Nucleus accumbens (tissue), 56 donors: ENCODE measurements around the gene DDX10.

Experiments
- DNase-seq, 56 donors: peaks; one replicate each; lab custom pipeline; 2025; lab: John Stamatoyannopoulos, UW

Gene DDX10

DNA sequence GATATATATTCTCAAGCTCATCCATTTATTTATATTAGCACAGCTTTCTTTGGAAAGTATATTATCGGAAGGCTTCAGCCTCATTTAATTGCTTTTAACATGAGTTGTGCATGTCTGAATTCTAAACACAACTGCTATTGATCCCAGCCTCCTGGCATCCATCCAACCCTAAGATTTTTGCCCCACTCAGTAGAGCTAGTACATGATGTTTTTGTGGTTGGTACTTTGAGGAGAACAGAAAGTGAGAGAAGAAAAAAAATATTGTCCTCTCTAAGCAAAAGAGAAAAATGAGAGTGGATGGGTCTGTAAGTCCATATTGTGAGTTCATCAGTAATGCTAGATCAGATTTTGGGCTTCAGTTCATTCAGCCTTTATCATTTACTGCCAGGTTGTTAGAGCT, 198.7 kb downstream of the DDX10 start:
- DNase-seq, result peak in 3 of 56 donors; percentile 4 to 6 (median 6)

DNA sequence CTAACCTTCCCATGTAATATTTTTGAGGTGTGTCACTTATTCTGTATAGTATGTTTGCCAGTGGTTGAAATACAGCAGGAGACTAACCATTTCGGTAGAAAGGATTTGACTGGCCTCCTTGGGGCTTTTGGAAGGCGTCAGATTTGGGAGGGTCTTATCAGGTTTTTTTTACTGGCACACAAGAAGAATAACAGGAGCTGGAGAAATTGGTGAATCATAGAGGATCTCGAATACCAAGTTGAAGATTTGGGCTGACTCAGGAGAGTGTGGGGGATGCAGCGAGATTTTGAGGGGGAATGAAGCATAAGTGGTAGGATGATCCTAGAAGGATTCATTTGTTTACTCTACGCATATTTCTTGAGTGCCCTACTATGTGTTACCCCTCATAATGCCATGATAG, 200.5 kb downstream of the DDX10 start:
- peak in 2 of 56 donors; percentile 4 to 7 for DNase-seq

DNA sequence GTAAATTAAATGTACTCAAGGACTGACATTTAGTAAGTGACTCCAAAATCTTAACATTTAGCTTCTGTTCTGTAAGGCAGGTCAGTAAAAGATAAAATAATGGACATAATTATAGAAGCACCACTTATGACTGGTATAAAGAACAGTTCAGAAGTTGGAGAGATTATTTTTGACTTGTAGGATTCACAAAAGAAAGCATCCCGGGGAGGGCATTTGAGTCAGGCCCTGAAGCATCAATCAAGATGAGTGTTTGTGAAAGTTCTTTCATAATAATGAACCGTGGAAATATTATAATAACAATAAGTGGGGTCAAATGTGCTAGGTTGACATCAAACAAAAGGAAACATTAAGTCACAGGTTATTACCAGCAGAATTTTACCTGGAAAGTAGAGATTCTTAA, 201.9 kb downstream of the DDX10 start:
- DNase-seq, result no peak

DNA sequence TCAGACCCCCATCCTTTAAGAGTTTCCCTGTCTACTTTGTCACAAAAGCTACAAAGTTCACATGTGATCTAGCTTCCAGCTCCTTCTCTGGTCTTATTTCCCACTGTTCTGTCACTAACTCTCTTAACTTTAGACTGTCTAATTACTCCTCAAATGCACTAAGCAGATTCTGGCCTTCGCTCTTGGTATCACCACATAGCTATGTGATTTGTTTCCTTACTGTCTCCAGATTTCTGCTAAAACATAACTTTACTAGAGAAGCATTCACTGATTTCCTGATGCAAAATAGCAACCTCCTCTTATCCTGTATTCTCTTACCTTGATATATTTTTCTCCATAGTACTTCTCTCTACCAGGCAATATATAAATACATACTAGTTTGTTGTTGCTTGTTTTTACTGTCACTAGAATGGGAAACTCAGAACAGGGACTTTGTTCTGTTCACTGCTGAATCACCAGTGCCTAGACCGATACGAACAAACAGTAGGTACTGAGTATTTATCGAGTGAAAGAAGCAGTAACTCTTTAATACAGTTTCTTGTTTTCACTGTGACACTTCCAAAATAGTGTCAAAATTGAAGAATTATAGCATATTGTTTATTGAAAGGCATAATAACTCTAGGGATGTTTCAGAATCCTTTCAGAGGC, 205.6 kb downstream of the DDX10 start:
- no peak for DNase-seq

DNA sequence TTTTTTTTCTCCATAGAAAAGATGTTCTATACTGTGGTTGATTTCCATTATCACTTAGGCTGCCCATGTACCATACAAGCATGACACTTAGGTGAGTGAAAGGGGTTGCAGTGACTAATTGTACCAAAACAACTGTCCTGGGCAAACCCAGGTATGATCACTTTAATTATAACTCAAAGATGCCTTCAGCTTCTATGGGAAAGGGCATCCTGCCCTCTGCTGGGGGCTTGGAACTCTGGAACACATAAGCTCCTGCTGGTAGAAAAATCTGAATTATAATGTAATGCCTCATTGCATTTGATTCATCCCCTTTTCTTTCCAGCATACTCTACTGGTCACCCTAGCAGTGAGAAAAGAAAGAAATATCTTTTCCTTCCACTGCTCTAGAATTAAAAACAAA, 206.3 kb downstream of the DDX10 start:
- peak in 3 of 56 donors; percentile 0 to 23 (median 14) for DNase-seq

DNA sequence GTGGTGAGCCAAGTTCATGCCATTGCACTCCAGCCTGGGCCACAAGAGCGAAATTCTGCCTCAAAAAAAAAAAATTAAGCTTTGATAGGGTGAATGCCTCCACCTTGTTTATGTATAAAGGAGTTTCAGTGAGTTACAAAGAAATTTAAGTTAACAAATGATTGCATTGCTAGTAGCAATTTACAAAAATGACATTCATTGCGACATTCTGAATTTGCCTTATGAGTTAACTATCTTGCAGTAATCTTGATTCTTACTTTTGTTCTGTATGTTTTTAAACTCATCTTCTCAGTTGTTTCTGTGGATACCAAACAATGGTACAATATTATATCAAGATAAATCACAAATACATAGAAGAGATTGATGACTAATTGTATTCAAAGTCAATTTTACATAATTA, 207.0 kb downstream of the DDX10 start:
- no peak for DNase-seq

DNA sequence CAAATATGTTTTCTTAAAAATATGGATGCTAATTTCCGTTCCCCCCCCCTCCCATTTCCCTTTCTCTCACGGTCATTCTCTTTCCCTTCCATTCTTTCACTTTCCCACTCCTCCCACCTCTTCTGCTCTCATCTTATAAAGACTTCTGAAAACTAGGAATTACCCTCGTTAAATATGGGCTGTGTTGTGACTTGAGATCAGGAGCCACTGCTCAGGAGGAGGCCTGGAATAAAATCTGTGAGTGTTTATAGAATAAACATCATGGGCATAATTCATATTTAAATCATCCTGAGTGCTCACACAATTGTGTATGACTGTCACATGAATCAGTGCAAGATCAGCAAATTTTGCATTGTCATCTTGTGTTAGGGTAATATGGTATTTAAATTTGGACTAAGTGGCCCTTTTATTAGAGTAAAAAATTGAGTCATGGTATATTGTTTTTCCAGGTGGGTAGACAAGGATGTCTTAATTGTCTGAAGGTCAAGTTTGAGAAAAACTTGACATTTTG, 208.0 kb downstream of the DDX10 start:
- no peak for DNase-seq

DNA sequence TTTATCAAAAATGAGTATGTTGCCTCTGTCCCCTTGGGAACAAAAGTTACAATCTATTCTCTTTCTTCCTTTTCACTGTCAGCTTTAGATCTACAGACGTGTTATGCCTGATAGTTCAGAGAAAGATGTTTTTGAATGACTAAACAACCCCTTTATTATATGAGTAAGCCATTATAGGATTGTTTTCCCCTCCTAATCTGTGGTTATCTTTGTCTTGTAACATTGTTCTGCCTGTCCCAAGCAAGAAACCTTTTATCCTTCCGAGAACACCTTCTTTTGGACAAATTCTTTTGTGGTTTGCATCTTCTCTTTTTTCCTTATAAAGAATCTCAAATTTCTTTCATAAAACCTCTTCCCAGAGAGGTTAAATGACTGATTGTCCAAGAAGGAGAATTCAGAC, 208.4 kb downstream of the DDX10 start:
- no peak for DNase-seq

DNA sequence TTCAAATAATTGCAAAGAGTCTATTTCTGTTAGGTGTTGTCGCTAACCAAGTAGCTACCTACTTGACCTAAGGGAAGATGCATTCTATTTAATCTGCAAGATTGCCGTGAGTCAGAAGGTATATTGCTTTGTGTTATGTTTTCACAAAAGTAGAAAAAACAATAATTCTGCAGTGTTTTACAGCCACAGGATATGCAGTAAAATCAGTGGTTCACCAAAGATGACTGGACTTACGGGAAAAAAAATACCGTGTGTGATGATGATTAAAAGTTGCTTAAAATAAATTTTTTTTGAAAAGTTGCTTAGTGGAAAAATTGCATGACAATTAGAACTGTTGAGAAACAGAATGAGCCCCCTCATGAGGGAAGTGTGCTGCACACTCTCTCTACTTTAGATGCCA, 209.1 kb downstream of the DDX10 start:
- no peak for DNase-seq

DNA sequence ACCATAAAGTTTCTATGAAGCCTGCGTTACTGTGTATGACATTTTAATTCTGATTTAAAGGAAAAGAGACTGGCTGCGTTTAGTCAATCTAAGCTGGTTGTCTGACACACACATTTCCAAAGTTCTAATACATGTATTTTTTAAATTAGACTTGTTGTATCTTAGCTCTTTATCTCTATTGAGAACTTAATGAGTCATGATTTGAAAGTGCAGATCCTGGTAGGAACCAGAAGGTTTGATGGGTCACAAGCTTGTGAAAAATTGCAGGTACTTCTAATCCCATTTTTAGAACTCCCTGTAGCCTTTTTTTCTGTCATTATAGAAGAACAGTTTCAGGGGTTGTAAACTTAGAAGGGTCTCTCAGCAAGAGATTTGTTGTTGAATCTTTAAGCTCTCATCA, 210.3 kb downstream of the DDX10 start:
- DNase-seq, result no peak

DNA sequence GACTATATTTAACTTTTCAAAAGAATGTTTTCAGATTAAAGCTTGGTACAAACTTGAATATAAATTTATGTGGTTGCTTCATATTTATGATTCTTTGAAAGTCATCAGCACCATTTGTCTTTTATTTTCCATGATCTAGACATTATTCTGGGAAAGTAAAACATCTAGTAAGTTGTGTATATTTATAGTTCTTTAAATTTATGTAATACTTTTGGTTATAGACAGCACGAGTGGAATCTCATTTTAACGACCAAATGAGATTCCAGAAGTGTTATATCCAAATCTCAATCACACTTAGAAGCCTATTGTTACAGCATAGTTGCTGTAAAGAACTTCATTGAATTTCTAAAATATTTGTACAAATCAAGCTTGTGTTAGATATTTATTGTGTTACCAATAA, 212.3 kb downstream of the DDX10 start:
- DNase-seq, result no peak

DNA sequence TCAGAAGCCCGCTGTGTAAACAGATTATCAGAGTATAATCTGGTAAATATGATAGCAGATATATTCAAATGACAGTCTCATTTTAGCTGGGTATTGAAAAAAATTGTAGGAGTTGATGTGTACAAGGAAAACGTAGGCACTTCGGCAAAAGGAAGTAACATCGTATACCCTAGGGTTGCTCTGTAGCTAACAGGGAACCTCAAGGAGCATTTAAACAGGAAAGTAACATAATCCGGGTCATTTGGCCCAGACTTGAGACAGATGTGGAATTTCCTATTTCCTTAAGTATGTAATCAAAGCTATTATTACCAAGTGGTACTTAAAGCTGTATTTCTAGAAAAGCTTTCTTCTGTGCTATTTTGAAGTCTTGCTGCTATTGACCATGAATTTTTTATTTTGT, 215.6 kb downstream of the DDX10 start:
- DNase-seq, result no peak

DNA sequence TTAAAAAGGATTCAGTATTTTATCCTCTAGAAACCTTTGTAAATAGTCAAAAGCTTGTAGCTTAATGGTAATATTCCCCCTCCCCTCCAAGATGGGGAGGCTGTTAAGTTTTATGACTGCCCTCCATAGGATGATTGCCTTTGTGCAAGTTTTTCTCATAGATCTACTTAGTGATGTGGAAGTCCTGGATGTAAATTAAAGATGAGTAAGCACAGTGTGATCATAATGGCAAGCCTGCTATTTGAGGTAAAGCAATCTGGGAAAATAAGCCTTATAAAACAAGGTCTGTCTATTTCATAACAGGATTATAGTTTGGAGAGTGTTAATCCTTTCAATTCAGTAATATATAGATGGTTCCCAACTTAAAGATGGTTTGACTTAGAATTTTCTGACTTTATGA, 216.3 kb downstream of the DDX10 start:
- no peak for DNase-seq

DNA sequence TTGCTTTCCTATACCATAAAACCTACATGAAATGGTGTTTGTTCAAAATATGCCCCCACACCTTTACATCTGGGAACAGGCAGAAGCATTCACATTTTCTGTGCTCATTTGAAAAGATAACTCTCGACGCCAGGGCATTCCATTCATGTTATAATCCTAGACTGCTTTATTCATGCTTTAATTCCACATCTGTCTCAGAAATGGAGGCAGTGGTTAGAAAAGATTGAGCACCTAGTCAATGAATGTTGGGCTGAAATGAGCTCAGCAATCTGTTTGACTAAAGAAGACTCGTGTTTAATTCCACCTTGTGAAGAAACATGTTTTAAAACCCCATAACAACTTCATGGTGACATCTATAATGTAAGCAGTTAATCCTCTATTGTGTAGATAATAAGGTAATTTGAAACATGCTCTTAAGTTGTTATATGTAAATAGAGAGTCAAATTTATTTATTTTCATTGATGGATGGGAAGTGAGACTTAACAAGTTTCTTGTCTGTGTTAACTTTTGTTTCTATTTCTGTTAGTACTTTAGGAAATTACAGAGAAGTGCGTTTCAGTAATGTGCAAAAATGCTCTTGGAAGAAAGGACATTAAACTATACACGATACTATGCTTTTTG, 217.5 kb downstream of the DDX10 start:
- no peak for DNase-seq

DNA sequence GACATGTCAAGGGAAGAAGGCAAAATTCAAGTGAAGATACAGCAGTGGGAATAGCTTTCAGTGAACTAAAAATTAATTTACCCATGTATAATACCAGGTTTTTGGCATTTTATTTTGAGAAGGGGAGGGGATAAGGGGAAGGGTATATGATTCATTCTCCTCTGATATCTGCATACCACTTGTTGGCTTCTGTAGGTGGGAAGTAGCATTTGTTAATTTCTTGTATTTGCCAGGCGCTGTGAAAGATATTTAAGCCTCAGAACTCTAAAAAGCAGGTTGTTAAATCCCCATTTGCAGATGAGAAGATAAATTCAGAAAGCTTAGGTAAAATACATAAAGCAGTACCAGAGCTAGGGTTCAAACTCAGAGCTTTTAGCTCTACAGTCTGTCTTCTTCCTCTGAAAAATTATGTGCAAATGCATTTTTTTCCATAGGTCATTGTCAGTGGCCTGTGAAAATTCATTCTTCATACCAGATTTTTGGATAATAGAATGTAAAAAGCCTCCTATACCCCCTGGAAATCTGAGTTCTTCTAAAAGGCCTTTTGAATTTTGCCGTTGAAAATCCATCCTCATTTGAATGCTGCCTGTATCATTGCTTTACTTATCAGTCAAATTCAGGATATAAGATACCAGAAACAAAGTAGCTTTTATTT, 221.3 kb downstream of the DDX10 start:
- no peak for DNase-seq

DNA sequence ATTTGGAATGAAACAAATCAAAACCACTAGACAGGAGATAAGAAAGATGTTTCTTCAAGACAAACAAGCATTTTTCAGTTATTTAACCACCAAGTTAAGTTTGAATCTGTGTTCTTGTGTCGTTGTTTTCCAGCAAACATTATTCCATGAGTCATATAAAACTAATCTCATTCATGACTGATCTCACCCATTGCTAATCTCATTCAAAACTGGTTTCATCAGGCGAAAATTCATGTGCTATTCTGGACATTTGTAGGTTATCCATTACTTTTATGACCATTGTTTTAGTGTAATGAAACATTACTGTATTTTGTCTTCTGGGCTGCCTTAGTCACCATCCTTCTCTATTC, 221.8 kb downstream of the DDX10 start:
- no peak for DNase-seq

DNA sequence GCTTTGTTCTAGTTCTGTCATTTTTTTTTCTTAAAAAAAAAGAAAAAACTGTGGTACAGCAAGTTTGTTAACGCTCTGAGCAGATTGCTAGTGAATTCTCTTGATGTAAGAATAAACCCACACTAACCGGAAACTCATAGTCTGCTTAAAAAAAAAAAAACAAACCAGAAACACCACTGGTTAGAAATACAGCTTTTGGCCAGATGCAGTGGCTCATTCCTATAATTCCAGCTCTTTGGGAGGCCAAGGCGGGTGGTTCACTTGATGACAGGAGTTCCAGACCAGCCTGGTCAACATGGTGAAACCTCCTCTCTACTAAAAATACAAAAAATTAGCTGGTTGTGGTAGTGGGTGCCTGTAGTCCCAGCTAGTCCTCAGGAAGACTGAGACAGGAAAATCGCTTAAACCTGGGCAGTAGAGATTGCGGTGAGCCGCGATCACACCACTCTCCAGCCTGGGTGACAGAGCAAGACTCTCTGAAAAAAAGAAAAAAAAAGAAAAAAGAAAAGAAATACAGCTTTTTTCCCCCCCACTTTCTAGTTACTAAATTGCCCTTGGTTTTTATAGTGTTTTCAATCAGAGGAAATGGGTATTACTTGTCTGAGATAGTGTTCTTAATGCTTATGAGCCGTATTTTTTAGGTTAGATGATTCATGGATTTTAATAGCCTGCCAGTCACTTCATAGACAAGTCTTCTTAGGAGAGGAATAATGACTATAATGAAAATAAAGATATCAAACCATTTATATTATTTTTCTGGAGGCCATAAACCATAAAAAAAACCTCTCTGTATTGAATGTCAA, 222.8 kb downstream of the DDX10 start:
- DNase-seq, result no peak

DNA sequence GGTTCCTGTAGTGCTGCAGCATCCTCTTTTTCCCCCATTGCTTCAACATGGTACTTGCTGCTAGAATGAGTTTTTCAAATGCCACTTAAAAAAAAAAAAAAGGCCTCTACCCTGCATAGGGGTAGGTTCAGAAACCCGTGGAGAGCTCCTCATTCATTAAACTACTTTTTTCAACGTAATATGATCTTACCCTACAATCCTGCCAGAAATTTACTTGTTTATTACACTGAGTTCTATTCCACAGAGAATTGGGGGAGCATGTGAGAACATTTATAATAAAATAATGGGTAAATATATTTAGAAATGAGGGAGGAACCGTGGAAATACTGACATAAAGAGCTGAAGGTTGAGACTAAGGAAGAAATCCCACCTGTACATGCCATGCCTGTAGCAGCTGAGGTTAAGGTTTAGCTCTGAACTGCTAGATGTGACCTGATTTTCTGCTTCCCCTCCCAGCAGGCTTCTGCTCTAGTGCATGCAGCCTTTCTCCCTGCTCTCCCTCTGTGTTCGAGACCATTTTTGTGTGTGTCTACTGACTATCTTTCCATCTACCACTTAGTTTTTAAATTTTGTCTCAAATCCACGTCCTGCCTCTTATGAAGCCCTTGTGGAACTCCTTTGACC, 225.7 kb downstream of the DDX10 start:
- DNase-seq, result no peak

DNA sequence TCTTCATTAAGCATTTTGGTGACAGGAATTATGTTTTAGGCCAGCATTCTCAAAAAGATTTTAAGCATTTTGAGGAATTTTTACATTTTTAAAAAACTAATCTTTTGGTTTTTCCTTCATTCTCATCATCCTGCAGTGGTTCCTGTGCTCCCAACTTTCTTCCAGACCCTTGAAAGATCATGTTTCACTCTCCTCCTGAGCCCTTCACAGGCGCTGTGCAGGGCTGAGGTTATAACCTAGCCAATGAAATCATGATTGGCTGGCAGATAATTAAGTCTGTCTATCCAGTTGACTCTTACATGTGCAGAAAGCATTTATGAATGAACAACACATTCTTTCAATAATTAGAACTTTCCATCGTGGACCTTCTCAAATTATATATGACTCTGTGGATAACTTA, 226.3 kb downstream of the DDX10 start:
- no peak for DNase-seq

DNA sequence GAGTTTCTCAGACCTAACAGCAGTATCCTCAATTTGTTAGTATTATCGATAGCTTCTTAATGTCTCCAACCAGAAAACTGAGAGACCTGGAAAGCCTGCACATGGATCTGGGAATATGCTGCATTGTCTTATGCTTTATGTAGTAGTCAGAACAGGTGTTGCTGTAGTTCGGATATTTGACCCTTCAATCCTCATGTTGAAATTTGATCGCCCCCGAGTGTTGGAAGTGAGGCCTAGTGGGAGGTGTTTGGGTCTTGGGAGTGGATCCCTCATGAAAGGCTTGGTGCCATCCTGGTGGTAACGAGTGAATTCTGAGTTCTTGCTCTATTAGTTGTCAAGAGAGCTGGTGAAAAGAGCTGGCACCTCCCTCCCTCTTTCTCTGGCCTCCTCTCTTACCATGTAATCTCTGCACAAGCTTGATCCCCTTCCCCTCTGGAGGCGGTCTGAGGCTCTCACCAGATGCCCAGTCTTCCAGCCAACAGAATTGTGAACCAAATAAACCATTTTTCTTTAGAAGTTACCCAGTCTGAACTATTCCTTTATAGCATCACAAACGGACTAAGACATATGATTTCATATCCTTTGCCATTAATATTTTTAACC, 227.1 kb downstream of the DDX10 start:
- no peak for DNase-seq
